ENCODE data around the gene TARBP2.

Gene TARBP2

GRCh38 chr12:53495903-53496751 lies 5.0 kb upstream of the TARBP2 start:
- no peak for DNase-seq (ENCODE audit: low read depth in 1 of 2, low spot score in 1 of 2)

- no peak for DNase-seq (ENCODE audit: low read depth in 1 of 2, low spot score in 1 of 2)
Observed at GRCh38 chr12:53496752-53497032, 4.4 kb upstream of the TARBP2 start.

GRCh38 chr12:53497461-53497860 lies 3.6 kb upstream of the TARBP2 start:
- no peak for DNase-seq (ENCODE audit: low read depth in 1 of 2, low spot score in 1 of 2)

GRCh38 chr12:53498235-53498630 lies 2.9 kb upstream of the TARBP2 start:
- no peak for DNase-seq (ENCODE audit: low read depth in 1 of 2, low spot score in 1 of 2)

GRCh38 chr12:53499266-53500141 lies 1.6 kb upstream of the TARBP2 start, which contains the start of gene MAP3K12:
TSS of gene MAP3K12 (minus strand) at chr12:53499458. CDS start at chr12:53487391, 12,067 bp downstream.
- DNase-seq (ENCODE audit: low read depth in 1 of 2, low spot score in 1 of 2) = peak in 1 of 2 donors; percentile 42

GRCh38 chr12:53500142-53500775 lies 824 bp upstream of the TARBP2 start:
- no peak for DNase-seq (ENCODE audit: low read depth in 1 of 2, low spot score in 1 of 2)

GRCh38 chr12:53501615-53502181 lies 615 bp downstream of the TARBP2 start:
- no peak for DNase-seq (ENCODE audit: low read depth in 1 of 2, low spot score in 1 of 2)

- no peak for DNase-seq (ENCODE audit: low read depth in 1 of 2, low spot score in 1 of 2)
Observed at GRCh38 chr12:53502331-53502730, 1.2 kb downstream of the TARBP2 start.

GRCh38 chr12:53502983-53503728 lies 2.1 kb downstream of the TARBP2 start:
- no peak for DNase-seq (ENCODE audit: low read depth in 1 of 2, low spot score in 1 of 2)

GRCh38 chr12:53504004-53504920 lies 3.2 kb downstream of the TARBP2 start:
- no peak for DNase-seq (ENCODE audit: low read depth in 1 of 2, low spot score in 1 of 2)

- DNase-seq (ENCODE audit: low read depth in 1 of 2, low spot score in 1 of 2) = no peak
Observed at GRCh38 chr12:53505086-53505485, 4.0 kb downstream of the TARBP2 start.

GRCh38 chr12:53505555-53506449 lies 4.7 kb downstream of the TARBP2 start:
- no peak for DNase-seq (ENCODE audit: low read depth in 1 of 2, low spot score in 1 of 2)

- DNase-seq (ENCODE audit: low read depth in 1 of 2, low spot score in 1 of 2) = no peak
Observed at GRCh38 chr12:53506450-53506785, 5.3 kb downstream of the TARBP2 start.

- no peak for DNase-seq (ENCODE audit: low read depth in 1 of 2, low spot score in 1 of 2)
Observed at GRCh38 chr12:53506881-53507602, 6.0 kb downstream of the TARBP2 start, which contains the start of gene NPFF. TSS of gene NPFF (minus strand) at chr12:53507484. CDS start at chr12:53507474, 10 bp downstream.

- DNase-seq (ENCODE audit: low read depth in 1 of 2, low spot score in 1 of 2) = no peak
Observed at GRCh38 chr12:53507603-53507885, 6.5 kb downstream of the TARBP2 start.

GRCh38 chr12:53508534-53509170 lies 7.6 kb downstream of the TARBP2 start:
- DNase-seq (ENCODE audit: low read depth in 1 of 2, low spot score in 1 of 2) = peak; percentile 58 to 72

- DNase-seq (ENCODE audit: low read depth in 1 of 2, low spot score in 1 of 2) = no peak
Observed at GRCh38 chr12:53510181-53510812, 9.2 kb downstream of the TARBP2 start.

Data from stimulated activated CD4-positive, alpha-beta T cell treated with anti-CD3 and anti-CD28 coated beads, Interleukin-15, amount 100 ng/mL, for 1 hour (primary cell).